IPS-18c (cell line): ENCODE results near the gene TLCD2.
"Not testable (repeated sequence)": the region's sequence is repeated elsewhere in the genome, so short reads cannot be mapped to it uniquely, and the experiment has no call there.

Source experiments
- H3K4me3 ChIP-seq: 2 replicates; pipeline ENCODE4 v1.7.0; 2013; ENCODE audit warnings: low read depth, mild to moderate bottlenecking, low read length, moderate library complexity; ENCODE audit not compliant: insufficient read depth
- H3K9me3 ChIP-seq: one replicate; pipeline ENCODE4 v1.6.1; 2013; ENCODE audit warnings: mild to moderate bottlenecking, low read length, moderate library complexity; ENCODE audit not compliant: control insufficient read depth, insufficient read depth

Gene TLCD2

GRCh38 chr17:1709971-1710806 is at the start of gene TLCD2:
Gene TLCD2 (minus strand): TSS chr17:1710377. CDS start chr17:1710242, 135 bp downstream.
- peak within 1 kb of the TSS; percentile 63 for H3K4me3 ChIP-seq

GRCh38 chr17:1759529-1759928 is 49.4 kb upstream of the TLCD2 start:
- no peak overlapping the region for H3K4me3 ChIP-seq
- H3K9me3 ChIP-seq = no peaks in the 10 kb centered on the region

More at GRCh38 chr17:1709971-1710806, at the start of gene TLCD2:
- no peaks in the 10 kb centered on the region for H3K9me3 ChIP-seq

GRCh38 chr17:1758807-1759206 is 48.6 kb upstream of the TLCD2 start:
- no peaks in the 10 kb centered on the region for H3K9me3 ChIP-seq

GRCh38 chr17:1755827-1756262 is 45.7 kb upstream of the TLCD2 start:
- H3K4me3 ChIP-seq = no peak overlapping the region
- H3K9me3 ChIP-seq = no peaks in the 10 kb centered on the region

More at GRCh38 chr17:1758807-1759206, 48.6 kb upstream of the TLCD2 start:
- no peak overlapping the region for H3K4me3 ChIP-seq

- Histone ChIP-seq H3K4me3 (no peak overlapping the region), H3K9me3 (no peaks in the 10 kb centered on the region)
Measured at GRCh38 chr17:1755252-1755826, 45.2 kb upstream of the TLCD2 start.

- H3K9me3 ChIP-seq = no peaks in the 10 kb centered on the region
Measured at GRCh38 chr17:1754430-1755112, 44.4 kb upstream of the TLCD2 start.

GRCh38 chr17:1753767-1754429 is 43.7 kb upstream of the TLCD2 start:
- no peak overlapping the region for H3K4me3 ChIP-seq
- no peaks in the 10 kb centered on the region for H3K9me3 ChIP-seq

More at GRCh38 chr17:1754430-1755112, 44.4 kb upstream of the TLCD2 start:
- H3K4me3 ChIP-seq = no peak overlapping the region

GRCh38 chr17:1752425-1753262 is 42.5 kb upstream of the TLCD2 start:
- Histone ChIP-seq H3K4me3 (no peak overlapping the region), H3K9me3 (peaks cover 2% of the 10 kb centered on the region)

GRCh38 chr17:1750628-1751027 is 40.5 kb upstream of the TLCD2 start:
- H3K4me3 ChIP-seq = no peak overlapping the region
- peaks cover 4% of the 10 kb centered on the region for H3K9me3 ChIP-seq

GRCh38 chr17:1746975-1747543 is 36.9 kb upstream of the TLCD2 start:
- H3K9me3 ChIP-seq = peaks cover 6% of the 10 kb centered on the region
- H3K4me3 ChIP-seq = no peak overlapping the region

GRCh38 chr17:1745513-1746020 is 35.4 kb upstream of the TLCD2 start:
- Histone ChIP-seq H3K4me3 (no peak overlapping the region), H3K9me3 (peaks cover 6% of the 10 kb centered on the region)

GRCh38 chr17:1744551-1745512 is 34.7 kb upstream of the TLCD2 start:
- Histone ChIP-seq H3K4me3 (no peak overlapping the region), H3K9me3 (peaks cover 6% of the 10 kb centered on the region)

- Histone ChIP-seq H3K4me3 (no peak overlapping the region), H3K9me3 (peaks cover 4% of the 10 kb centered on the region)
Measured at GRCh38 chr17:1743088-1743439, 32.9 kb upstream of the TLCD2 start.

GRCh38 chr17:1742371-1743087 is 32.4 kb upstream of the TLCD2 start, which contains the start of gene SERPINF2:
Gene SERPINF2 (plus strand): TSS chr17:1742871. CDS start chr17:1744996, 2,125 bp downstream.
- H3K4me3 ChIP-seq = no peak within 1 kb of the TSS
- peaks cover 4% of the 10 kb centered on the region for H3K9me3 ChIP-seq

- not testable (repeated sequence) for H3K4me3 ChIP-seq, H3K9me3 ChIP-seq
Measured at GRCh38 chr17:1741899-1742298, 31.7 kb upstream of the TLCD2 start.
